Stimulated activated CD8-positive, alpha-beta memory T cell treated with anti-CD3 and anti-CD28 coated beads, Interleukin-7, amount 100 ng/mL, for 24 hours (primary cell): Measurements from ENCODE around the gene TMEM51.

Experiments used
- DNase-seq: peaks from one replicate; pipeline ENCODE4 v3.0.0-alpha.2; 2020; ENCODE audit warnings: low read depth

The TMEM51 gene

GRCh38 chr1:15246960-15247614 is 93.5 kb downstream of the TMEM51 start, which contains the start of gene FHAD1:
FHAD1 (plus strand) TSS chr1:15247223; CDS start chr1:15251785, 4,562 bp downstream.
- DNase-seq, result peak; percentile 19

GRCh38 chr1:15248216-15248615 is 94.7 kb downstream of the TMEM51 start:
- DNase-seq, result no peak

GRCh38 chr1:15249081-15249480 is 95.5 kb downstream of the TMEM51 start:
- peak; percentile 30 for DNase-seq

GRCh38 chr1:15251857-15252835 is 98.6 kb downstream of the TMEM51 start:
- DNase-seq, result no peak

- DNase-seq, result no peak
Observed at GRCh38 chr1:15254559-15254958, 101.0 kb downstream of the TMEM51 start.

- DNase-seq, result no peak
Observed at GRCh38 chr1:15255582-15256149, 102.1 kb downstream of the TMEM51 start.

- DNase-seq, result no peak
Observed at GRCh38 chr1:15256584-15256983, 103.0 kb downstream of the TMEM51 start.

- no peak for DNase-seq
Observed at GRCh38 chr1:15257309-15257708, 103.8 kb downstream of the TMEM51 start.

GRCh38 chr1:15258833-15259621 is 105.5 kb downstream of the TMEM51 start:
- no peak for DNase-seq

- no peak for DNase-seq
Observed at GRCh38 chr1:15259622-15260007, 106.1 kb downstream of the TMEM51 start.

GRCh38 chr1:15260418-15261154 is 107.0 kb downstream of the TMEM51 start:
- no peak for DNase-seq

- no peak for DNase-seq
Observed at GRCh38 chr1:15261155-15262002, 107.8 kb downstream of the TMEM51 start.

GRCh38 chr1:15262003-15262377 is 108.4 kb downstream of the TMEM51 start:
- DNase-seq, result no peak

GRCh38 chr1:15262706-15263105 is 109.2 kb downstream of the TMEM51 start:
- no peak for DNase-seq

- DNase-seq, result no peak
Observed at GRCh38 chr1:15264769-15265168, 111.2 kb downstream of the TMEM51 start.
